ENCODE results near the gene PRKCI.

DNA sequence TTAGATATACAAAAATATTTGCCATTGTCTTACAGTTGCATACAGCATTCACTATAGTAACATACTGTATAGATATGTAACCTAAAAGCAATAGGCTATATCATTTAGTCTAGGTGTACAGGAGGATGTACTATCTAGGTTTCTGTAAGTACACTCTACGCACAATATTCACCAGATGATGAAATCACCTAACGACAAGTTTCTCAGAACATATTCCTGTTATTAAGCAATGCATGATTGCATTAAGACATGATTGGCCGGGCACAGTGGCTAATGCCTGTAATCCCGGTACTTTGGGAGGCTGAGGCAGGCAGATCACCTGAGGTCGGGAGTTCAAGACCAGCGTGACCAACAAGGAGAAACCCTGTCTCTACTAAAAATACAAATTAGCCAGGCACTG, 14.5 kb upstream of the PRKCI start:
- no peak for TF ChIP-seq CHD4 (IDR thresholded peaks at IDR 0.05; ENCODE audit: borderline replicate concordance)
- TF ChIP-seq, protein P1, sequence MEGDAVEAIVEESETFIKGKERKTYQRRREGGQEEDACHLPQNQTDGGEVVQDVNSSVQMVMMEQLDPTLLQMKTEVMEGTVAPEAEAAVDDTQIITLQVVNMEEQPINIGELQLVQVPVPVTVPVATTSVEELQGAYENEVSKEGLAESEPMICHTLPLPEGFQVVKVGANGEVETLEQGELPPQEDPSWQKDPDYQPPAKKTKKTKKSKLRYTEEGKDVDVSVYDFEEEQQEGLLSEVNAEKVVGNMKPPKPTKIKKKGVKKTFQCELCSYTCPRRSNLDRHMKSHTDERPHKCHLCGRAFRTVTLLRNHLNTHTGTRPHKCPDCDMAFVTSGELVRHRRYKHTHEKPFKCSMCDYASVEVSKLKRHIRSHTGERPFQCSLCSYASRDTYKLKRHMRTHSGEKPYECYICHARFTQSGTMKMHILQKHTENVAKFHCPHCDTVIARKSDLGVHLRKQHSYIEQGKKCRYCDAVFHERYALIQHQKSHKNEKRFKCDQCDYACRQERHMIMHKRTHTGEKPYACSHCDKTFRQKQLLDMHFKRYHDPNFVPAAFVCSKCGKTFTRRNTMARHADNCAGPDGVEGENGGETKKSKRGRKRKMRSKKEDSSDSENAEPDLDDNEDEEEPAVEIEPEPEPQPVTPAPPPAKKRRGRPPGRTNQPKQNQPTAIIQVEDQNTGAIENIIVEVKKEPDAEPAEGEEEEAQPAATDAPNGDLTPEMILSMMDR (IDR thresholded peaks at IDR 0.05): no peak
- no peak for TF ChIP-seq POLR2A (IDR thresholded peaks at IDR 0.05; ENCODE audit: low read length)
- no peak for TF ChIP-seq RAD21 (conservative IDR thresholded peaks at IDR 0.05 in 1 of 2, IDR thresholded peaks at IDR 0.05 in 1 of 2)

Data from A549 (cell line).